Stimulated activated CD4-positive, alpha-beta T cell treated with anti-CD3 and anti-CD28 coated beads, Interleukin-1b, Interleukin-23, amount 100 ng/mL, for 4 hours (primary cell): Measurements from ENCODE around the gene NAALAD2.
"Not testable (repeated sequence)": the region's sequence is repeated elsewhere in the genome, so short reads cannot be mapped to it uniquely, and the experiment has no call there.

ENCODE experiments used
- DNase-seq, 2 donors: peaks; one replicate each; pipeline ENCODE4 v3.0.0-alpha.2; 2020; ENCODE audit warnings: low read depth in 2 of 2

Gene NAALAD2

GRCh38 chr11:90134478-90135003 is at the start of gene NAALAD2:
Gene NAALAD2, plus strand, starts transcription at chr11:90134663. Its CDS starts 96 bp downstream, at chr11:90134759.
- DNase-seq, result no peak

GRCh38 chr11:90085650-90086049 is 48.8 kb upstream of the NAALAD2 start, which contains the start of gene UBTFL1:
Gene UBTFL1, plus strand, starts transcription at chr11:90085950. Its CDS starts 0 bp downstream, at chr11:90085950.
- not testable (repeated sequence) for DNase-seq

GRCh38 chr11:90088731-90089130 is 45.7 kb upstream of the NAALAD2 start:
- DNase-seq, result not testable (repeated sequence)

GRCh38 chr11:90095230-90095924 is 39.1 kb upstream of the NAALAD2 start:
- DNase-seq, result not testable (repeated sequence)

- DNase-seq, result not testable (repeated sequence)
Measured at GRCh38 chr11:90098261-90098660, 36.2 kb upstream of the NAALAD2 start.

- no peak for DNase-seq
Measured at GRCh38 chr11:90100431-90100830, 34.0 kb upstream of the NAALAD2 start.

- no peak for DNase-seq
Measured at GRCh38 chr11:90113541-90113940, 20.9 kb upstream of the NAALAD2 start.

- DNase-seq, result no peak
Measured at GRCh38 chr11:90120191-90120590, 14.3 kb upstream of the NAALAD2 start.

- no peak for DNase-seq
Measured at GRCh38 chr11:90124371-90124770, 10.1 kb upstream of the NAALAD2 start.

GRCh38 chr11:90124946-90125345 is 9.5 kb upstream of the NAALAD2 start:
- no peak for DNase-seq

- no peak for DNase-seq
Measured at GRCh38 chr11:90133560-90134477, 644 bp upstream of the NAALAD2 start.

- DNase-seq, result no peak
Measured at GRCh38 chr11:90135016-90135415, 553 bp downstream of the NAALAD2 start.

GRCh38 chr11:90148900-90149299 is 14.4 kb downstream of the NAALAD2 start:
- no peak for DNase-seq

- not testable (repeated sequence) for DNase-seq
Measured at GRCh38 chr11:90166982-90167573, 32.6 kb downstream of the NAALAD2 start.

- not testable (repeated sequence) for DNase-seq
Measured at GRCh38 chr11:90167704-90168103, 33.2 kb downstream of the NAALAD2 start.

- DNase-seq, result no peak
Measured at GRCh38 chr11:90168571-90168970, 34.1 kb downstream of the NAALAD2 start.

- DNase-seq, result no peak
Measured at GRCh38 chr11:90171359-90171758, 36.9 kb downstream of the NAALAD2 start.

- DNase-seq, result no peak
Measured at GRCh38 chr11:90176069-90176468, 41.6 kb downstream of the NAALAD2 start.

GRCh38 chr11:90178751-90179150 is 44.3 kb downstream of the NAALAD2 start:
- no peak for DNase-seq

GRCh38 chr11:90179923-90180322 is 45.5 kb downstream of the NAALAD2 start:
- no peak for DNase-seq

- no peak for DNase-seq
Measured at GRCh38 chr11:90187839-90188238, 53.4 kb downstream of the NAALAD2 start.

GRCh38 chr11:90189011-90189410 is 54.5 kb downstream of the NAALAD2 start:
- no peak for DNase-seq
